Breast epithelium (tissue), 3 donors: Measurements from ENCODE around the gene DCANP1.

Experiments
- POLR2A ChIP-seq: fragments of 450-650 bp; IDR thresholded peaks from one replicate; pipeline ENCODE4 v1.6.1; 2016; ENCODE audit warnings: antibody characterized with exemption, mild to moderate bottlenecking, moderate library complexity
- POLR2AphosphoS5 ChIP-seq, 3 donors: sonication (generic); formaldehyde crosslinking; IDR thresholded peaks; one replicate each; pipeline ENCODE4 v1.6.1; 2017; ENCODE audit warnings: antibody characterized with exemption in 3 of 3
- TF ChIP-seq, protein P1 (sequence below), 3 donors: fragments of 450-650 bp; IDR thresholded peaks; one replicate each; pipeline ENCODE4 v1.5.1; 2016 to 2017; ENCODE audit warnings: antibody characterized with exemption in 3 of 3, mild to moderate bottlenecking in 3 of 3, moderate library complexity in 3 of 3

DNA sequence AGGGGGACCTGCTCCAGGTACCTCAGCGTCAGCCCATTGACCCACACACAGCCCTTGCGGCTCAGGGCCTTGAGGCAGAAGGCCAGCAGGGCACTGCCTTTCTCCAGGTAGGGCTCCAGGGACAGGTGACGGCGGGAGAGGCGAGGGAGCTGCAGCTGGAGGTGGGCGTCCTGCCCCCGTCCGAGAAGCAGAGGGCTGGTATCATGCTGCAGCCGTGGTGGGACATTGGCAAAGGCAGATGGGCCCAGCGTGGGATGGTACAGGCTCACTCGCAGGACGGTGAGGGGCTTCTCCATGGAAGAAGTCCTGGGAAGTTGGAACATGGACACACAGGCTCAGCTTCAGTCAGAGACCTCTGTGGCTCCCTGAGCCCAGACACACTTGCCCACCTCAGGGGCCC is 2.5 kb upstream of the DCANP1 start:
- no peak for TF ChIP-seq POLR2A
- TF ChIP-seq, protein P1, sequence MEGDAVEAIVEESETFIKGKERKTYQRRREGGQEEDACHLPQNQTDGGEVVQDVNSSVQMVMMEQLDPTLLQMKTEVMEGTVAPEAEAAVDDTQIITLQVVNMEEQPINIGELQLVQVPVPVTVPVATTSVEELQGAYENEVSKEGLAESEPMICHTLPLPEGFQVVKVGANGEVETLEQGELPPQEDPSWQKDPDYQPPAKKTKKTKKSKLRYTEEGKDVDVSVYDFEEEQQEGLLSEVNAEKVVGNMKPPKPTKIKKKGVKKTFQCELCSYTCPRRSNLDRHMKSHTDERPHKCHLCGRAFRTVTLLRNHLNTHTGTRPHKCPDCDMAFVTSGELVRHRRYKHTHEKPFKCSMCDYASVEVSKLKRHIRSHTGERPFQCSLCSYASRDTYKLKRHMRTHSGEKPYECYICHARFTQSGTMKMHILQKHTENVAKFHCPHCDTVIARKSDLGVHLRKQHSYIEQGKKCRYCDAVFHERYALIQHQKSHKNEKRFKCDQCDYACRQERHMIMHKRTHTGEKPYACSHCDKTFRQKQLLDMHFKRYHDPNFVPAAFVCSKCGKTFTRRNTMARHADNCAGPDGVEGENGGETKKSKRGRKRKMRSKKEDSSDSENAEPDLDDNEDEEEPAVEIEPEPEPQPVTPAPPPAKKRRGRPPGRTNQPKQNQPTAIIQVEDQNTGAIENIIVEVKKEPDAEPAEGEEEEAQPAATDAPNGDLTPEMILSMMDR (IDR thresholded peaks at IDR 0.05) = no peak
- no peak for TF ChIP-seq POLR2AphosphoS5 (IDR thresholded peaks at IDR 0.05)
